A549 (cell line): ENCODE results near the gene DOCK10. TPM values are rescaled to one million over a fixed set of nuclear protein-coding genes. Genes with fewer than 3 reads are reported as not detected.
"Not testable (repeated sequence)": the region's sequence is repeated elsewhere in the genome, so short reads cannot be mapped to it uniquely, and the experiment has no call there.

Experiments used
- ATAC-seq, 2 experiments: fragments of 200-7000 bp in 1 of 2; fragments of >200 bp in 1 of 2; cut with Nextera tagmentation in 1 of 2; cut with Tn5 transposase in 1 of 2; 3 replicates each; pipeline versions ENCODE4 v1.8.0 to v1.9.1; 2018 to 2020; ENCODE audit warnings: mild to moderate bottlenecking in 1 of 2, moderate library complexity in 1 of 2
- CTCF ChIA-PET: fragments of 300-600 bp; sonication (Branson Sonifier 250); formaldehyde crosslinking; extraction: SDS; loops from one replicate; lab custom pipeline; 2021; ENCODE audit warnings: antibody characterized with exemption, inconsistent platforms; lab: Yijun Ruan, JAX
- POLR2A ChIA-PET: fragments of 350-600 bp; formaldehyde crosslinking; extraction: SDS; loops from one replicate; lab custom pipeline; 2021; ENCODE audit warnings: antibody characterized with exemption, inconsistent platforms; lab: Yijun Ruan, JAX
- DNase-seq, 2 experiments: peaks; one replicate each; pipeline versions ENCODE4 v3.0.0 to v3.0.0-alpha.2; 2011 to 2016; ENCODE audit warnings: low read depth in 1 of 2, low spot score in 1 of 2
- FAIRE-seq: peaks from 2 replicates; lab custom pipeline; 2011; peaks lifted over from hg19 to GRCh38; lab: Jason Lieb, UNC
- H3K27ac ChIP-seq, 2 experiments: fragments of >200 bp; sonication (Bioruptor Twin); formaldehyde crosslinking; 3 replicates each; pipeline ENCODE4 v1.5.1; 2016 to 2017
- H3K4me1 ChIP-seq: fragments of >200 bp; sonication (Bioruptor Twin); formaldehyde crosslinking; 3 replicates; pipeline ENCODE4 v1.6.1; 2016
- H3K4me2 ChIP-seq: fragments of >200 bp; sonication (Bioruptor Twin); formaldehyde crosslinking; 3 replicates; pipeline ENCODE4 v1.6.1; 2016
- H3K4me3 ChIP-seq: fragments of >200 bp; sonication (Bioruptor Twin); formaldehyde crosslinking; 3 replicates; pipeline ENCODE4 v1.5.1; 2016
- H3K9me3 ChIP-seq: fragments of >200 bp; sonication (Bioruptor Twin); formaldehyde crosslinking; 3 replicates; pipeline ENCODE4 v1.6.1; 2016
- ATOH8 ChIP-seq: fragments of 250-450 bp; sonication (Bioruptor Pico); IDR thresholded peaks from 2 replicates; pipeline ENCODE4 v1.5.0; 2020; ENCODE audit warnings: low read depth, mild to moderate bottlenecking, moderate library complexity
- BHLHE40 ChIP-seq: IDR thresholded peaks from 2 replicates; pipeline ENCODE4 v1.6.1; 2012; ENCODE audit warnings: low read depth, low read length, inconsistent platforms
- CEBPB ChIP-seq, 2 experiments: fragments of >200 bp in 1 of 2; sonication (Bioruptor Twin) in 1 of 2; formaldehyde crosslinking in 1 of 2; IDR thresholded peaks; 2 replicates each; pipeline ENCODE4 v1.6.1; 2012 to 2016
- CTCF ChIP-seq: fragments of >200 bp; sonication (Bioruptor Twin); formaldehyde crosslinking; IDR thresholded peaks from 3 replicates; pipeline ENCODE4 v1.5.1; 2016
- E2F6 ChIP-seq: IDR thresholded peaks from 2 replicates; pipeline ENCODE4 v1.6.1; 2012; ENCODE audit warnings: low read depth, borderline replicate concordance
- EHF ChIP-seq: fragments of 250-450 bp; sonication (Bioruptor Pico); IDR thresholded peaks from 2 replicates; pipeline ENCODE4 v1.5.0; 2020; ENCODE audit warnings: mild to moderate bottlenecking
- FOXS1 ChIP-seq: fragments of 250-450 bp; sonication (Bioruptor Pico); IDR thresholded peaks from 2 replicates; pipeline ENCODE4 v1.5.0; 2020; ENCODE audit warnings: mild to moderate bottlenecking, moderate library complexity
- HDAC2 ChIP-seq: fragments of 200-600 bp; sonication (generic); IDR thresholded peaks from 2 replicates; pipeline ENCODE4 v1.6.1; 2016
- HOXA7 ChIP-seq: fragments of 250-450 bp; sonication (Bioruptor Pico); IDR thresholded peaks from 2 replicates; pipeline ENCODE4 v1.5.0; 2020; ENCODE audit warnings: mild to moderate bottlenecking, moderate library complexity
- JUN ChIP-seq, 2 experiments: fragments of >200 bp; sonication (Bioruptor Twin); formaldehyde crosslinking; IDR thresholded peaks; 2 replicates in 1 of 2; 3 replicates in 1 of 2; pipeline ENCODE4 v1.6.1; 2016 to 2017
- RARB ChIP-seq: fragments of 250-450 bp; sonication (Bioruptor Pico); IDR thresholded peaks from 2 replicates; pipeline ENCODE4 v1.8.0; 2021; ENCODE audit warnings: mild to moderate bottlenecking, moderate library complexity
- RNF2 ChIP-seq: fragments of 200-600 bp; sonication (generic); IDR thresholded peaks from 2 replicates; pipeline ENCODE4 v1.6.1; 2016; ENCODE audit warnings: low read depth, mild to moderate bottlenecking, antibody characterized with exemption, moderate library complexity, borderline replicate concordance
- SREBF2 ChIP-seq: fragments of 450-650 bp; IDR thresholded peaks from 2 replicates; pipeline ENCODE4 v1.6.1; 2014; ENCODE audit warnings: mild to moderate bottlenecking, moderate library complexity
- ZC3H11A ChIP-seq: fragments of 450-650 bp; IDR thresholded peaks from 2 replicates; pipeline ENCODE4 v1.6.1; 2014; ENCODE audit warnings: antibody characterized with exemption, mild to moderate bottlenecking
- ZSCAN20 ChIP-seq: fragments of 250-450 bp; sonication (Bioruptor Pico); IDR thresholded peaks from 2 replicates; pipeline ENCODE4 v1.8.0; 2022; ENCODE audit warnings: mild to moderate bottlenecking, moderate library complexity
- WGBS: methylation state at CpG from one replicate; pipeline ENCODE4 v1.1.6; 2017; ENCODE audit errors: missing lambda C conversion rate; 5-methylcytosine and 5-hydroxymethylcytosine counted together
- polyA plus RNA-seq, 4 experiments: library from polyadenylated mRNA; depleted of rRNA in 3 of 4; stranded (reverse); fragments of >200 nt; fragmentation: RNase III in 1 of 4; extraction: RNeasy Plus Mini Kit Qiagen cat#74134 plus additional on column Dnase treatment in 1 of 4; gene quantifications; 2 replicates in 3 of 4; 3 replicates in 1 of 4; pipeline ENCODE4 v1.2.3, GENCODE V29; 2011 to 2017

The DOCK10 gene
- polyA plus RNA-seq, 2 of the 4 experiments (the other 2 are of a cell fraction): 43.0 to 45.3 TPM

GRCh38 chr2:224947566-224947965 lies 94.7 kb downstream of the DOCK10 start:
- ATAC-seq: no peak
- Histone ChIP-seq H3K4me1 (peaks cover 4% of the 10 kb centered on the region; the same call in 1 of the 3 replicates), H3K9me3 (no peaks in the 10 kb centered on the region), H3K27ac (no peak overlapping the region), H3K4me3 (no peak overlapping the region), H3K4me2 (no peak overlapping the region)
- TF ChIP-seq FOXS1 (no peak), SREBF2 (no peak), CTCF (no peak), RARB (CRISPR knock-in tag) (no peak), HOXA7 (CRISPR knock-in tag) (no peak), HDAC2 (no peak), JUN (IDR thresholded peaks at IDR 0.05) (no peak), BHLHE40 (no peak)
- WGBS: 91% methylated on average over 4 of the region's 4 CpGs
- no peak for DNase-seq
- ChIA-PET POLR2A (no interaction called here), CTCF (no interaction called here)
- FAIRE-seq: no peak

GRCh38 chr2:224946895-224947294 lies 95.4 kb downstream of the DOCK10 start:
- H3K4me3 ChIP-seq: no peak overlapping the region
- H3K4me1 ChIP-seq: peaks cover 4% of the 10 kb centered on the region; the same call in 1 of the 3 replicates
- ATAC-seq (no peak), DNase-seq (no peak), FAIRE-seq (no peak)
- no peak overlapping the region for H3K27ac ChIP-seq
- ChIA-PET CTCF (no interaction called here), POLR2A (no interaction called here)
- WGBS: 70% methylated on average over 7 of the region's 7 CpGs
- H3K9me3 ChIP-seq: no peaks in the 10 kb centered on the region
- no peak overlapping the region for H3K4me2 ChIP-seq
- TF ChIP-seq E2F6: no peak
- TF ChIP-seq ATOH8 (CRISPR knock-in tag): no peak

GRCh38 chr2:224944707-224945547 lies 97.3 kb downstream of the DOCK10 start:
- H3K9me3 ChIP-seq: no peaks in the 10 kb centered on the region
- ChIA-PET CTCF (interaction anchor here (0.8 to 1.0 kb wide), 2 partner anchors 15 to 57 kb away, joined by 3 read pairs; no protein-coding TSS in a partner anchor), POLR2A (no interaction called here)
- peaks cover 4% of the 10 kb centered on the region; the same call in 1 of the 3 replicates for H3K4me1 ChIP-seq
- H3K4me2 ChIP-seq: no peak overlapping the region
- ATAC-seq (no peak), FAIRE-seq (no peak), DNase-seq (no peak)
- TF ChIP-seq ZC3H11A: no peak
- TF ChIP-seq CEBPB (IDR thresholded peaks at IDR 0.05): no peak
- no peak for TF ChIP-seq RNF2
- no peak for TF ChIP-seq EHF
- no peak for TF ChIP-seq ZSCAN20 (CRISPR knock-in tag)
- H3K4me3 ChIP-seq: no peak overlapping the region
- 91% methylated on average over 8 of the region's 8 CpGs for WGBS
- no peak overlapping the region for H3K27ac ChIP-seq

- DNase-seq, H3K27ac ChIP-seq, FAIRE-seq, H3K4me1 ChIP-seq, POLR2A ChIA-PET, H3K4me3 ChIP-seq, ATAC-seq, H3K4me2 ChIP-seq, H3K9me3 ChIP-seq: not testable (repeated sequence)
- 95% methylated on average over 8 of the region's 8 CpGs for WGBS
- CTCF ChIA-PET: interaction anchor here (0.7 to 1.0 kb wide), 2 partner anchors 58 to 314 kb away, joined by 3 read pairs; no protein-coding TSS in a partner anchor
Measured at GRCh38 chr2:224943601-224944041, 98.6 kb downstream of the DOCK10 start.
